Measurements from ENCODE around the gene EXOSC5. TPM values are rescaled to one million over a fixed set of nuclear protein-coding genes. Genes with fewer than 3 reads are reported as not detected.
A peak's percentile ranks its signal among the peaks of the same experiment; 100 is the strongest.
"Not testable (repeated sequence)": the region's sequence is repeated elsewhere in the genome, so short reads cannot be mapped to it uniquely, and the experiment has no call there.

The EXOSC5 gene
- total RNA-seq, 4 donors from 2014 or later = 11.4 to 16.0 (median 14.2) TPM

DNA sequence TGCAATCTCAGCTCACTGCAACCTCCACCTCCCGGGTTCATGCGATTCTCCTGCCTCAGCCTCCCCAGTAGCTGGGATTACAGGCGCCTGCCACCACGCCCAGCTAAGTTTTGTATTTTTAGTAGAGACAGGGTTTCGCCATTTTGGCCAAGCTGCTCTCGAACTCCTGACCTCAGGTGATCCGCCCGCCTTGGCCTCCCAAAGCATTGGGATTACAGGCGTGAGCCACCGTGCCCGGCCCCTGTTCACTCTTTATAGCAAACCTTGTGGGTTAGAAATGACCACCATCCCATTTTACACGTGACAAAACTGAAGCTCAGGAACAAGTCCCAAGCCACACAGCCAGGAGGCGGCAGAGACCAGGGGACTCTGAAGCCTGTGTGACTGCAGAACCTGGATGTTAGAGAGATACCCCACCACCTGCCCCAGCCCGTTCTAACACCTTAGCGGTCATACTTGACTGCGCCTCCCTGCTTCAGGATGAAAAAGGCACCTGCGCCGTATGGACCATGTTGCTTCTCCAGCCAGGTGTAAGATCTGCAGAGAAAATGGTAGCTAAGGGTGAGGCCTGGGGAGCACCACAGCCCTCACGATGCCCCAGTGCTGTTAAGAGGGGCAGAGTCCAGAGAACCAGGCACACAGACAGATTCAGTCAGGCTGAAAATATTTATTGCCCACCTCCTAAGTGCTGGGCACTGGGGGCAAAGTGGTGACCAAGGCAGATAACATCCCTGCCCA lies 38.9 kb upstream of the EXOSC5 start:
- no peaks in the 10 kb centered on the region for H3K27me3 ChIP-seq
- H3K4me1 ChIP-seq = peaks cover 0 to 20% (median 0%) of the 10 kb centered on the region in 3 donors
- no peak overlapping the region for H3K4me3 ChIP-seq
- H3K27ac ChIP-seq = no peak overlapping the region
- H3K36me3 ChIP-seq = peaks cover 0 to 69% of the 10 kb centered on the region in 2 donors
- H3K9me3 ChIP-seq = no peaks in the 10 kb centered on the region
- WGBS, 2 donors (ENCODE audit: low coverage in 1 of 2) = 100% methylated on average over 2 to 5 of the region's 19 CpGs
- no peak for ATAC-seq
- TF ChIP-seq POLR2A (IDR thresholded peaks at IDR 0.05) = no peak
- no peak for TF ChIP-seq CTCF (IDR thresholded peaks at IDR 0.05)
- no peak for TF ChIP-seq EP300 (IDR thresholded peaks at IDR 0.05)
- TF ChIP-seq POLR2AphosphoS5 (IDR thresholded peaks at IDR 0.05) = no peak

DNA sequence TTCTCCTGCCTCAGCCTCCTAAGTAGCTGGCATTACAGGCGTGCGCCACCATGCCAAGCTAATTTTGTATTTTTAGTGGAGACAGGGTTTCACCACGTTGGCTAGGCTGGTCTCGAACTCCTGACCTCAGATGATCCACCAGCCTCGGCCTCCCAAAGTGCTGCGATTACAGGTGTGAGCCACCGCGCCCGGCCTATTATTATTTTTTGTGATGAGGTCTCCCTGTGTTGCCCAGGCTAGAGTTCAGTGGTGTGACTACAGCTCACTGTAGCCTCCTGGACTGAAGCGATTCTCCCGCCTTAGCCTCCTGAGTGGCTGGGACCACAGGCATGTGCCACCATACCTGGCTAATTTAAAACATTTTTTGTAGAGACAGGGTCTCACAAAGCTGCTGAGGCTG lies 38.2 kb upstream of the EXOSC5 start:
- not testable (repeated sequence) for H3K27ac ChIP-seq, H3K9me3 ChIP-seq, H3K4me3 ChIP-seq, ATAC-seq, H3K27me3 ChIP-seq
- peaks cover 0 to 77% of the 10 kb centered on the region in 2 donors for H3K36me3 ChIP-seq
- H3K4me1 ChIP-seq = peaks cover 0 to 20% (median 0%) of the 10 kb centered on the region in 3 donors
- WGBS, 2 donors (ENCODE audit: low coverage in 1 of 2) = 87 to 98% methylated on average over 7 to 9 of the region's 11 CpGs

GRCh38 chr19:41434450-41434849 lies 37.3 kb upstream of the EXOSC5 start:
- TF ChIP-seq EP300 (IDR thresholded peaks at IDR 0.05) (no peak), POLR2A (IDR thresholded peaks at IDR 0.05) (no peak), POLR2AphosphoS5 (IDR thresholded peaks at IDR 0.05) (no peak)
- Histone ChIP-seq H3K9me3 (no peaks in the 10 kb centered on the region), H3K27me3 (no peaks in the 10 kb centered on the region), H3K4me1 (peaks cover 0 to 15% (median 0%) of the 10 kb centered on the region in 3 donors), H3K4me3 (no peak overlapping the region), H3K27ac (no peak overlapping the region), H3K36me3 (peaks cover 0 to 79% of the 10 kb centered on the region in 2 donors)
- WGBS, 2 donors (ENCODE audit: low coverage in 1 of 2) = 65 to 85% methylated on average over 5 of the region's 5 CpGs
- ATAC-seq = no peak

GRCh38 chr19:41433171-41433570 lies 36.0 kb upstream of the EXOSC5 start:
- Histone ChIP-seq H3K4me1 (peaks cover 0 to 10% (median 6%) of the 10 kb centered on the region in 3 donors), H3K27me3 (no peaks in the 10 kb centered on the region), H3K27ac (no peak overlapping the region), H3K9me3 (no peaks in the 10 kb centered on the region), H3K36me3 (peaks cover 0 to 77% of the 10 kb centered on the region in 2 donors), H3K4me3 (no peak overlapping the region)
- no CpG with 5 or more reads among the region's 18 CpGs for WGBS, 2 donors (ENCODE audit: low coverage in 1 of 2)
- TF ChIP-seq CTCF (IDR thresholded peaks at IDR 0.05) (no peak), POLR2A (IDR thresholded peaks at IDR 0.05) (no peak), POLR2AphosphoS5 (IDR thresholded peaks at IDR 0.05) (no peak), EP300 (IDR thresholded peaks at IDR 0.05) (no peak)
- ATAC-seq = no peak

GRCh38 chr19:41431426-41432386 lies 34.5 kb upstream of the EXOSC5 start:
- H3K36me3 ChIP-seq = peaks cover 0 to 63% of the 10 kb centered on the region in 2 donors
- H3K27me3 ChIP-seq = no peaks in the 10 kb centered on the region
- no peak for ATAC-seq
- TF ChIP-seq POLR2AphosphoS5 (IDR thresholded peaks at IDR 0.05) (no peak), EP300 (IDR thresholded peaks at IDR 0.05) (no peak)
- 50 to 55% methylated on average over 1 to 11 of the region's 23 CpGs for WGBS, 2 donors (ENCODE audit: low coverage in 1 of 2)
- peaks cover 0 to 22% (median 12%) of the 10 kb centered on the region in 3 donors for H3K4me1 ChIP-seq
- H3K4me3 ChIP-seq = no peak overlapping the region
- H3K9me3 ChIP-seq = no peaks in the 10 kb centered on the region
- H3K27ac ChIP-seq = peak overlapping the region in 1 of 4 donors; percentile 27

- Histone ChIP-seq H3K4me3 (no peak overlapping the region), H3K36me3 (peaks cover 0 to 62% of the 10 kb centered on the region in 2 donors), H3K27ac (no peak overlapping the region), H3K9me3 (no peaks in the 10 kb centered on the region), H3K4me1 (peaks cover 0 to 30% (median 19%) of the 10 kb centered on the region in 3 donors), H3K27me3 (no peaks in the 10 kb centered on the region)
- no peak for ATAC-seq
- WGBS, 2 donors (ENCODE audit: low coverage in 1 of 2) = 40% methylated on average over 1 of the region's 6 CpGs; no CpG with 5 or more reads in 1 of the 2 donors
- TF ChIP-seq POLR2A (IDR thresholded peaks at IDR 0.05) (no peak), POLR2AphosphoS5 (IDR thresholded peaks at IDR 0.05) (no peak), EP300 (IDR thresholded peaks at IDR 0.05) (no peak), CTCF (IDR thresholded peaks at IDR 0.05) (no peak)
Observed at GRCh38 chr19:41430922-41431321, 33.8 kb upstream of the EXOSC5 start.
